A673 (cell line): ENCODE data around the gene ADIG.

Source experiments
- EZH2 ChIP-seq: fragments of 200-600 bp; sonication (generic); IDR thresholded peaks from 2 replicates; pipeline ENCODE4 v1.6.1; 2017; ENCODE audit warnings: borderline replicate concordance, low read depth, mild to moderate bottlenecking, mixed read lengths, antibody characterized with exemption, low read length; ENCODE audit not compliant: poor library complexity, severe bottlenecking
- TF ChIP-seq, protein P1 (sequence below): fragments of 300-800, 200-600 bp; sonication (generic); conservative IDR thresholded peaks from 2 replicates; pipeline ENCODE4 v1.5.1; 2017; ENCODE audit warnings: low read depth, mild to moderate bottlenecking, antibody characterized with exemption, low read length, moderate library complexity, mixed read lengths

DNA sequence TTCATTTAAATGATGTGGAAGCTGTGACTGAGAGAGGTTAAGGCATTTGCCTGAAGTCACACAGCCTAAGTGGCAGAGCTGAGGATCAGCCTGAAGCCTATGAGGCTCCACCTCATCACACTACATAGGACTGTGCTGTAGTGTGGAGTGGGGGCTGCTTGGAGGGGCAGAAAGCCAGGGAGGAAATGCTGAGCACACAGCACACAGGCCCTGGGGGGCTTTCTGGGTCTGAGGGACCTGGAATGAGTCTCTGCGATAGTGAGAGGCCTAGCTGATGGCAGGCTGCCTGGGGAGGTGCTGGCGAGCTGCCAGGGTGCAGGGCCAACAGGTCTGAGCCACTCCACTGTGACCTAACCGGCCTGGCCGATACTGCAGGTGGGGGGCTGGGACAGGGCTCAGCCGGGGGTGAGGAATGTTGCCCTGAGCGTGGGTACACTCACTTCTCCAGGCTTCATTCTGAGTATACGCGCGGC lies 18.4 kb downstream of the ADIG start:
- TF ChIP-seq, protein P1, sequence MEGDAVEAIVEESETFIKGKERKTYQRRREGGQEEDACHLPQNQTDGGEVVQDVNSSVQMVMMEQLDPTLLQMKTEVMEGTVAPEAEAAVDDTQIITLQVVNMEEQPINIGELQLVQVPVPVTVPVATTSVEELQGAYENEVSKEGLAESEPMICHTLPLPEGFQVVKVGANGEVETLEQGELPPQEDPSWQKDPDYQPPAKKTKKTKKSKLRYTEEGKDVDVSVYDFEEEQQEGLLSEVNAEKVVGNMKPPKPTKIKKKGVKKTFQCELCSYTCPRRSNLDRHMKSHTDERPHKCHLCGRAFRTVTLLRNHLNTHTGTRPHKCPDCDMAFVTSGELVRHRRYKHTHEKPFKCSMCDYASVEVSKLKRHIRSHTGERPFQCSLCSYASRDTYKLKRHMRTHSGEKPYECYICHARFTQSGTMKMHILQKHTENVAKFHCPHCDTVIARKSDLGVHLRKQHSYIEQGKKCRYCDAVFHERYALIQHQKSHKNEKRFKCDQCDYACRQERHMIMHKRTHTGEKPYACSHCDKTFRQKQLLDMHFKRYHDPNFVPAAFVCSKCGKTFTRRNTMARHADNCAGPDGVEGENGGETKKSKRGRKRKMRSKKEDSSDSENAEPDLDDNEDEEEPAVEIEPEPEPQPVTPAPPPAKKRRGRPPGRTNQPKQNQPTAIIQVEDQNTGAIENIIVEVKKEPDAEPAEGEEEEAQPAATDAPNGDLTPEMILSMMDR: no peak
- no peak for TF ChIP-seq EZH2
